D341Med (cell line): ENCODE measurements around the gene TRRAP.

Source experiments
- DNase-seq: peaks from one replicate; pipeline ENCODE4 v3.0.0; 2012; ENCODE audit warnings: low spot score

The TRRAP gene

DNA sequence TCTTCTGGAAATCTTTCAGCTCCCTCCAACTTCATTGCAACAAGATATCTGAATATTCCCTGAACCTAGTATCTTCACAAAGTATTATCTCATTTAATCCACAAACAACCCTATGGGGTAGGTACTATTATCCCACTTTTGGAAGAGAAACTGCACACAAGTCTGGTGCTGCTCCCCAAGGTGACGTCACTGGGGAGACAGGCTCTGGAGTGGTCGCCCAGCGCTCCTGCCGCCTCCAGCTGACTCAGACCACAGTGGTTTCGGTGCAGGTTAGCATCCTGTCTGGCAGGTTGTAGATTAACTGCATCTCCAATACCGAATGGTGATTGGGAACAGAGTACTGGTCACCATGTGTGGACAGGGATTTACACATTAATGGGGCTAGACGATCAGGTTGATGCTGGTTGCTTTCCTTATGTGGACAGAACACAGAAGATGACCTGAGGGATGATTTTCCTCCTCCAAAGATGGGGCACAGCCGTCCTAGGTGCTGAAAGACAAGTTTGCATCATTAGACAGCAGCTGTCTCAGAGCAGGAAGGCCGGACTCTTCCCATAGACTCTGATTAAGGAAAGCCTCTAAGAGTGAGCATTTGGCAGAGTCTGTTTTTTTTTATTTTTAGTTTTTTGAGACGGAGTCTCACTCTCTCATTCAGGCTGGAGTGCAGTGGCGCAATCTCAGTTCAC, 128.6 kb downstream of the TRRAP start:
- no peak for DNase-seq

DNA sequence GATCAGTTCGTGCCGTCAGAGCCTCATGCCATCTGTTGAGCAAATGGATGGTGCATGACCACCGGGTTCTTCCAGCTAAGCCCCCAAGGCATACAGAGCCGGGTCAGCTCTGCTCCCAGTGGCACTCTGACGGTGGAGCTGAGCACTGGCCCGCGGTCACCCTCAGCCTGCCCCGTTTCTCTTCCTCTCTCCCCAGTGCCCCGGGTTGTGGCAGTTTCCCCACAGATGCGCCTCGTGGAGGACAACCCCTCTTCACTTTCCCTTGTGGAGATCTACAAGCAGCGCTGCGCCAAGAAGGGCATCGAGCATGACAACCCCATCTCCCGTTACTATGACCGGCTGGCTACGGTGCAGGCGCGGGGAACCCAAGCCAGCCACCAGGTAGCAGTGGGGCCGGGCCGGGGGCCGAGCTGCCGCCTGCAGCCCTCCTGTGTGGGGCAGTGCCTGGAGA, 129.9 kb downstream of the TRRAP start:
- no peak for DNase-seq

DNA sequence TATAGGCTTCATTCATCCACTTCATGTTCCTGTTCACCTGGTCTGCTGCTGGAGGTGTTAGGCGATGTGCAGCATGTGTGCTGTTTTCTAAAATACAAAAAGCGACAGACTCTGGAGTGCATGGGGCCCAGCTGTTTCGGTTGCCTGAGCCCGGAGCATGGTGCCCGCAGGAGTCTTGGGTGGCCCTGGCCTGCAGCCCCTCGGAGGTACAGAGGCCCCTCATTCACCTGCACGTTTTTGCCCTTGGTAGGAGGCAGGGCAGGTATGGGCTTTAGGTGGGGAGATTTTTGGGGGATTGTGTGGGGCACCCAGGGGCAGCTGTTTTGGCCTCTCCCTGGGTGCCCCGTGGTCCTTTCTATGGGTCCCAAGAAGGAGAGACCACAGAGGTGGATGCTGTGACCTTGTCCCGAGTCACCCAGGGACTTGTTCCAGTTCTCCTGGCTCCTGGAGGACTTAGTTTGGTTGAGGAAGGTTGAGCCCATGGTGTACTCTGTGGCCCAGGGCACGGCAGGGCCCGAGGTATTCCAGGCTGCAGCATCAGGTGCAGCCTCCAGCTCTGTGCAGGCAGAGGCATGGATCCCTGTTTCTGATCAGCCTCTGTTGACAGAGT, 130.7 kb downstream of the TRRAP start:
- DNase-seq: no peak

DNA sequence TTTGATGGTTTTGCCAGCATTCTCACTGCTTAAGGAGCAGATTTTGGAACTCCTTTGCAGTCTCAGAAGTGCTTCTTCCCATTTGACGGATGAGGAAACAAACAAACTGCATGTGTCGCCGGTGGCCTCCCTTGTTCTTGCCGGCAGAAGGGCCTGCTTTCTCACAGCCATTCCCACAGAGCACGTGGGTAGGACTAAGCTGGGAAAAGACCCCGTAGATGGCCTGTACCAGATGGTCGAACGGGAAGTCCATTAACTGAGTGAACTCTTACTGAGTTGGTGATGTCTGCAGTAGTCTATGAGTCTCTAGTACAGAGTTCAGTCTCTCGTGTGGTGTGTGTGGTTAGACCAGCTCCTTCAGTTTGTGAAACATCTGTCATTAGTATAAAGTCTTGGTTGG, 131.9 kb downstream of the TRRAP start:
- no peak for DNase-seq

DNA sequence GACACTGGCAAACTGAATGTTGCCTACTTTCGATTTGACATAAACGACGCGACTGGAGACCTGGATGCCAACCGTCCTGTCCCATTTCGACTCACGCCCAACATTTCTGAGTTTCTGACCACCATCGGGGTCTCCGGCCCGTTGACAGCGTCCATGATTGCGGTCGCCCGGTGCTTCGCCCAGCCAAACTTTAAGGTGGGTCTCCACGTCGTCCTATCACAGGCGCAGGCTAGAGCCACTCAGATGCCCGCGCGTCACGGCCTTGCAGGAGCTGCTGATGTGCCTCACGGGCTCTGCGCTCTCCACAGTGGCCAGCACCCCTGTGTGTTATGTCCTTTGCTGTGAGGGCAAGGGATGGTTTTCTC, 133.0 kb downstream of the TRRAP start:
- no peak for DNase-seq

DNA sequence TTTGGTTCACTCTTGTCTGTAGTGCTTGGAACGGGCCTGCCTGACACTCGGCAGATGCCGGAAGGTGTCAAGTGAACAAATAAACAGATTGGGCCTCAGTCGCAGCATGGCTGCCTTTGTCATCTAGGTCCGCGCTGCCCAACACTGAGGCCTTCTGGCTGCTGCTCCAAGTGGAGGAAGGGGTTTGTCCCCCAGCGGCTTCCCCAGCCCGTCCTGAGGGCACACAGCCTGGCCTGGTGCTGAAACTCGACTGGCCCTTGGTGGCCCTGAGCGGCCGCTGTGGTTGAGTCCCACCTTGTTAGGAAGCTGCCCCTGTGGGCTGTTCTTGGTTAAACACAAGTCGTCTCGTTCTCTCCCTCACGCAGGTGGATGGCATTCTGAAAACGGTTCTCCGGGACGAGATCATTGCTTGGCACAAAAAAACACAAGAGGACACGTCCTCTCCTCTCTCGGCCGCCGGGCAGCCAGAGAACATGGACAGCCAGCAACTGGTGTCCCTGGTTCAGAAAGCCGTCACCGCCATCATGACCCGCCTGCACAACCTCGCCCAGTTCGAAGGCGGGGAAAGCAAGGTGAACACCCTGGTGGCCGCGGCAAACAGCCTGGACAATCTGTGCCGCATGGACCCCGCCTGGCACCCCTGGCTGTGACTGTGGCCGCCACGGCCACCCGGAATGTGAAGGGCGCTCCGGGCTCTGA, 133.5 kb downstream of the TRRAP start:
- DNase-seq: no peak

DNA sequence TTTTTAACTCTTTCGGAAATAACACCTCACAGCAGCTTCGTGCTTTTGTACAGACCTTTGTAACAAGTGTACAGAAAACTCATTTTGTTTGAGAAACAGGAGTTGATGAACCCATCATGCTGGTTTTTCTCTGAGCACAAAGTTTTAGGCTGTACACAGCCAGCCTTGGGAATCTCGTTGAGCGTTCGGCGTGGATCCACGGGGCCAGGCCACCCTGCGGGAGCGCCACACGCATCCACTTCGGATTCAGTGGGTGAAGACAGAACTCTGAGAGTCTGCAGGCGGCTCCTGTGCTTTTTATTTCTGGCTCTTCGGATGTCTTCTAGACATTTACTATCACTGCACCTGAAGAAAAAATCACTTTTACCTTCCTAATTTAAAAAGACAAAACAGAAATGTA, 134.4 kb downstream of the TRRAP start:
- no peak for DNase-seq

DNA sequence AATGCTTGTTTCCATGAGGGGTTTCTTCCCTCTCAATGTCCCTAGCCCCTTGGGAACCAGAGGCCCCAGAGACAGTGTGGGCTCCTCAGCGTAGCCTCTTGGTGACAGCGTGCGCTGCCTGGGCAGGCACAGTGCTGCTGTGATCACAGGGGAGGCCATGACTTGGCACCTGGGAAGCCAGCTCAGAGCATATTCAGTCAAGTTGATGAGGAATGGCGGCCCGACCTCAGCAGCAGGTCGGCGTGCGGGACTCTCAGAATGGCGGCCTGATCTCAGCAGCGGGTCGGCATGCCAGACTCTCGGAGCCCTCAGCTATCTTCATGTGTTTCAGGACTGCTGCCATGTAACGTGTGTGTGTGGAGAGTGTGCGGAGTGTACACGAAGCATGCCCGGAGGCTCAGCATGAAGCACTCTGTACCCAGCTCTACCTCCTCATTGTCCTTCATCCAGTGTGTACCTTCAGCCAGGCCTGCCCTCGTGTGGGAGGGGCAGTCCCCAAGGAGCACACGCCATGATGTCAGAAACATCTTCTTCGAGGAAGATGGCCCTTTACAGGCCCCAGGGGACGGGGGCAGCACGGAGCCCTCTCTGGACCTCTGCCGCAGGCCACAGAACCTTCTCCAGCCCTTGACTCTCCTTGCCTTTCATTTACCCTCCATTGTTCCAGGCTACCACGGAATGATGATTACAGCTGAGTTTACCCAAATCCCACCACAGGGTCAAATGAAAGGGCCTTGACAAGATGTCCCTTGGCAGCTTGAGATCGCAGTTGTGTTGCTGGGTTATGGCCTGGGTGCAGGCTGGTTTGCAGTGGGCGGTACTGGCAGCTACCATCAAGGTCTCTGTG, 135.2 kb downstream of the TRRAP start:
- DNase-seq: no peak

DNA sequence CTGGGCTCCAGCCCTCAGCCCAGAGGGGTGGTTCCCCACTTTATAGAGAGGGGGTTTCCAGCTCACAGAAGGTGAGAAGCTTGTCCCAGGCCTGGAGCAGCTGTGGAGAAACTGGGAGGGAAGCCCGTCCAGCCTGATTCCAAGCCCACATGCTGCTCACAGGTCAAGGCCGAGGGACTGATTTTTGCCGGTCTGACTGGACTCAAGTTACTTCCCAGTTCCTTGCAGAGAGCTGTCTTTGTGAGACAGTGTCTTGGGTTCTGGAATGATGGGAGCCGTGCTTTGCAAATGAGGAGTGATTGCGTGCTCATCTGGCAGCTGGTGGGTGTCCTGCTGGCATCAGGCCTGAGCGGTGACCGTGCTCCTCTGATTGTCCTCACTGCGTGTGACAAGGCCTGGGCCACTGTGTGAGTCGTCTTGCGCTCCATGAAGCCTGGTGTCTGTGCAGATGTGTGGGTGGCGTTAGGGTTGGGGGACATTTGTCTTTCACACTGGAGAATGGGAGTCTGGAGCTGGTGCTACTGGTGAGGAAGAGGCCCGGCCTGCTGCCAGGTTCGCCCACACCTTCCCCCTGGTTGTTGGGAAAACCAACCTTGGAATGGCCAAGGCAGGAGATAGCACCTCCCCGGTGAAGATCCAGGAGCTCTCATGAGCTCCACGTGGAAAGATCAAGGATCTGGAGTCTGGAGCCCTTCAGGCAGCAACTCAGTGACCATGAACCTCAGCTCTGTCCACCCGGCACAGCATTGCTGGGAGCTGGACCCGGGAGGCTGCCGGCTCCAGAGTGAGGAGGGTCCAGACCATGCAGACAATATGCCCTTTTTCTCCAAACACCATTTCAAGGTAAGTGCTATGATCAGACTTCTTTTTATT, 136.0 kb downstream of the TRRAP start:
- no peak for DNase-seq

DNA sequence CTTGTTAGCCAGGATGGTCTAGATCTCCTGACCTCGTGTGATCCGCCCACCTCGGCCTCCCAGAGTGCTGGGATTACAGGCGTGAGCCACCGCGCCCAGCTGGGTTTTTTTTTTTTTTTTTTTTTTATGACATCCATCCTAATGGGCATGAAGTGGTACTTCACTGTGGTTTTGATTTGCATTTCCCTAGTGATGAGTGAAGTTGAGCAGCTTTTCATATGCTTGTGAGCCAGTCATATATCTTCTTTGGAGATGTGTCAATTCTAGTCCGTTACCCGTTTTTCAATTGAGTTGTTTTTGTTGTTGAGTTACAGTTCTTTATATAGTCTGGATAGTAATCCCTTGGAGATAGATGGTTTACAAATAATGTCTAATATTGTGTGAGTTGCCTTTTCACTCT, 137.9 kb downstream of the TRRAP start:
- DNase-seq: no peak

DNA sequence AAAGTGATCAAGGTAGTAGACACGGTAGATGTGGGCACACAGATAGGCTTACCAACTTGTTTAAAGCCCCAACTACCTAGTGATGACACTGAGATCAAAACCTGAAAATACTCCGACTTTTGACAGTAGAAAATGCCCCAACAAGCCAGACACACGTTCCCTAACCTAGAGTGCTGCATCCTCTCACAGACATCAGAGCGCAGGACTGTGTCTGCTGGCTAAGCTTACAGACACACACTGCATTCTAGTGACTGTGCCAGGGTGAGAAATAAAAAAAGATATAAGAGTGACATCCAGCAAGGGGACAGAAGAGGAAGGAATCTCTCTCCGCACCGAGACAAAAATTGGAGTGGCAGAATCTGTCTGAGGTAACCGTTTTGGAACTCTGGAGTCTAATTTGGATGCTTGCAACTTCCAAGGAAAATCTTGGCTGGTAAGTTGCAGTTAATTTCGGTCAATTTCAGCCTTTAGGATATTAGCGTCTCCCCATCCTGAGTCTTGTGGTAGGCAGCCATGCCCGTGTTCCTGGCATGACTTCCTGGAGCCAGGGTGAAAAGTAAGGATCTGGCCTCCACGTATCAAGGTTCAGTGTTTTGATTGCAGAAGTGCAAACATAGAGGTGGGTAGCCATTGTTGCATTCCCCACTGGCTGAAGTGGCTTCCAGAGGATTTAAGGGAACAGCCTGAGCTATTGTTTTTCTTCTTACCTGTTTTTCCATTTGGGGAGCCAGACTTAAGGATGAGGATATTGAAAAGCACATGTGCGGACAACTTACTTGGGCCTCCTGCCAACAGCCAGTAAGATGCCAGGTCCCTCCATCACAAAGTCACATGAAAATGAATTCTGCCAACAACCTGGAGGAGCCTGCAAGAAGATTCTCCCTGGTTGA, 141.4 kb downstream of the TRRAP start:
- no peak for DNase-seq

DNA sequence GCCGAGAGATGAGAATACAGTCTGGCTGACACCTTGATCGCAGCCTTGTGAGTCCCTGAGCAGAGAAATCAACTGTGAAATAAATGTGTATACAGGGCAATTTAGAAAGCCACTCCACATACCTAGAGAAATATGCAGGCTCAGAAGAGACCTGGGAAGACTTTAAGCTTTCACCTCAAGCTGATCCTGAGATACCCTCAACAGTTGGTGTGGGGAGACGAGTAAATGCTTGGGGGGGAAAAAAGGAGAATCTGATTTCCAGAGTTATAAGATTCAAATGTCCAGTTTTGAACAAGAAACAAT, 142.0 kb downstream of the TRRAP start:
- no peak for DNase-seq

DNA sequence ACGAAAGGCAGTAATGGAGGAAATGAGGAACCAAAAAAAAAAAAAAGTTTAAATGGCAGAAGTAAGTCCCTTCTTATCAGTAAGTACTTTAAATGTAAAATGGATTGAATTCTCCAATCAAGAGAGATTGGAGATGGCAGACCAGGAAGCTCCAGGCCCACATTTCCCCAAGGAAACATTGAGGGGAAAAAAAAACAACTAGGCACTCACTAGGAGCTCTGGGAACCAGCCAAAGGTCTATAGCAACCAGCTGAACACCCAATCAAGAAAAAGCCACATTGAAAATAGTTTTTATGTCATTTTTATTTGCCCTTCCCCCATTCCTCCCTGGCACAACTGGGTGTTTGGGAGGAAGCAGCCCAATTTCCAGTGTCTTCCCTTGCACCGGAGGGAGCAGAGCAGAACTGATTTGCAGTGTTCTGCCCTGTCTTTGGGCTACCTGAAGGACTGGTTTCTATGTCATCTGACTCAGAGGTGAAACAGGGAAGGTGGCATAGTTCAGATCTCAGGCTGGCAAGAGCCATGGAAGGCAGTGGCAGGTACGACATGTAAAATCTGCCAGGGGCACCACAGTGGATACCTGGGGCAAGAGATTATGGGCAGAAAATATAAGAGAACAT, 143.7 kb downstream of the TRRAP start:
- no peak for DNase-seq

DNA sequence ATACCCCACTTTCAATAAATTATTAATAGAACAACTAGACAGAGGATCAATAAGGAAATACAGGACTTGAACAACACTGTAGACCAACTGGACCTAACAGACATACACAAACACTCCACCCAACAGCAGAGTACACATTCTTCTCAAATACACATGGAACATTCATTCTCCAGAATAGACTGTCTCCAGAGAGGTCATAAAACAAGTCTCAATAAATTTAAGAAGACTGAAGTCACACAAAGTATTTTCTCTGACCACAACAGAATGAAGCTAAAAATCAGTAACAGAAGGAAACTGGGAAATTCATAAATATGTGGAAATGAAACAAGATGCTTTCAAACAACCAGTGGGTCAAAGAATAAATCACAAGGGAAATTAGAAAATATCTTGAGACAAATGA, 145.7 kb downstream of the TRRAP start:
- DNase-seq: no peak

DNA sequence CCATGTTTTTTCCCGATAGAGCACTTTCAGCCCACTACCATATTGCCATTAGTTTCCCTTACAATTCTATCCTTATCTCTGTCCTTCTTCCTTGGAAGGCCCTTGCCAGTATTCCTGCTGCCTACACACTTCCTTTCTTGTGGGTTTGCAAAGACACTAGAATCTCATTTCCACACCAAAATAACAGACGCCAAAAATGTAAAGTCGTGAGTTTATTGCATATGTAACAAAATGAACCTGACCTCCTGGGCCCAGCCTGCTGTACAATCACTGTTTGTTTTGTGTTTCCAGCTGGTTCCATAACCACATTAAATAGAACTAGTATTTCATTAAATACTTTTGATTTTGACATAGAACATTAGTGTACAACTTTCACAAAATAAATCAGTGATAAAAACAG, 148.9 kb downstream of the TRRAP start:
- no peak for DNase-seq

DNA sequence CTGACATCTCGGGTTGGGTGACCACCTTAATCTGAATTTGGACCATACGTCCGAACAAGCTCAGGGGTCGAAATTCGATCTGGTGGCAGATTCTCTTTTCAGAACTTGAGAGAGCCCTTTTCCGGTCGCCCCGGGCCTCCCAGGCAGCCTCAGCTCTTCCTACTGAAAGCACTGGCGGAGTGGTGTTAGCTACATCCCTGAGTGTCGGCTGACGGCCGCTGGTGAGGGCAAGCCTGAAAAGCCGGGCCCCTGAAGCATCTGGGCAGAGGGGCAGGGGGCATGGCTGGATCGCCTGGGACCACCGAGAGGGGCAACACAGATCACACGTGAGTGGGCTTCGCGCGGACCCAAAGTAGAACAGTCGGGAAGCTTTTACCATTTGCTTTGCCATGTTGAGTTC, 149.5 kb downstream of the TRRAP start:
- no peak for DNase-seq

DNA sequence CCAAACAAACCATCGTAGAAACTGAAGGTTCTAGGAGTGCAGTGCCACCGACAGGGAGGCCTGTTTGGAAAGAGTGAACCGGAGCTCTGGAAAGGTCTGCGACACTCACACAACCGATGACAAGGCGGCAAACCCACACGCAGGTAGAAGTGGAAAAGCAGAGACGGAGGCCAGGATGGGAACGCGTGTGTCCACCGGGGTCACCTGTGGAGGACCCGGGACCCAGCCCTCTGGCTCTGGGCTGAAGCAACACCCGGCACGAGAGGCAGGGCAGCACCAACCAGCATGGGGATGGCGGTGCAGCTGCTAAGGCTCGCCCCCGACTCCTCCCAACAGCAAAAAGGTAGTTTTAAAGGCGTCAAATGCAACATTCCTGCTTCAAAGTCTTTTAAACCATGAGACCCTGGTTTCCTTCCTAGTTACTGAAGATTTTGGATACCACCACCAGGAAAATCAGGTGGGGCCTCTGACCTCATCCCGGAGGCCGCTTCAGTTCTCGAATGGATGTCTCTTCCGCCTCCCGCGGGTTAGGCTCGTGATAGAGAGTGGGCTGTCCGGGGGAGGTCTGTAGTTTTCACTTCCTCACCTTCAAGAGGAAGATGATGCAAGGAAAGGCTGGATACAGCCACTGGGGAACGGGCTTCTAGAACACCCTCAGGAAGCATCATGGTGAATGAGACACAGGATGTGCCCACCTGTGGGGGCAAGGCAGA, 150.1 kb downstream of the TRRAP start:
- no peak for DNase-seq

DNA sequence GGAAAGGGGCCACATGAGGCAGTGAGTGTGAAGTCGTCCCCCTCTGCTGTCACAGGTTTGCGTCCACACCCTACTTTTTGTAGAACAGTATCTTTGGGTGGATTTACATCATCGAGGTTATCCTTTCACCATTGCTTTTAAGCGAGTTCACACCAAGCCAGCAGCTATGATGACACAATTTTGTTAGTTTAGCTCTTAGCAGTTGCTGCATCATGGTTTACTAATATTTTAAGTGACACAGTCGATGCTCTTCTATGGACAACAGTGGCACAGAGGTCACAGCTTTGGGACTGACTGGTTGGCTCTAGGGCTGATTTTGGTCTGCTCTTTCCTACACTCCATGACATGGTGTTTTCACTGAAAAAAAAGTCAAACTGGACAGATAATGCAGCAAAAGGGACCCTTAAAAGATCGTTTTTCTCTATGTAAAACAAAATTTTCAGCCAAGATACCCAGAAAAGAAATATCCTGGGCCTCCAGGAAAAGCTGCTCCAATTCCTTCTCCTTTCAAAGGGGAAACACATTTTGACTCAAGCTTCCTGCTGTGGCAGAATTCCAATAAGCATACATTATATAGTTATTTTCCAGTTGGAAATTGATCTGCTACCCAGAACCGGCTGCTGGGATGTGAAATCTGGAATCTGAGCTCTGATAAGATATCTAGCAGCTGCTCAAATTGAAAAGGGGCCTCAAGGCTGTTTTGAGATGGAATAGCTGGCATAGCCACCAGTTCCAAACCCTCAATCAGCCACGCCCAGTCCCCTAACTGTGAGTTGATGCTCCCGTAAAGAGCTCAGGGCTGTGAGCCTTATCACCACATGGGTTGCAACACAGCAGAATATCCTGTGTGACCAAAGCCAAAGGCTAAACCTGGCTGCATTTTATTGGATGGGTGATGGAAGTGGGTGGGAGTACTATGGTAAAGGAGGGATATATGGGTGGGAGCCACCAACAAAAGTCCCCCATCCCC, 151.4 kb downstream of the TRRAP start:
- DNase-seq: no peak

DNA sequence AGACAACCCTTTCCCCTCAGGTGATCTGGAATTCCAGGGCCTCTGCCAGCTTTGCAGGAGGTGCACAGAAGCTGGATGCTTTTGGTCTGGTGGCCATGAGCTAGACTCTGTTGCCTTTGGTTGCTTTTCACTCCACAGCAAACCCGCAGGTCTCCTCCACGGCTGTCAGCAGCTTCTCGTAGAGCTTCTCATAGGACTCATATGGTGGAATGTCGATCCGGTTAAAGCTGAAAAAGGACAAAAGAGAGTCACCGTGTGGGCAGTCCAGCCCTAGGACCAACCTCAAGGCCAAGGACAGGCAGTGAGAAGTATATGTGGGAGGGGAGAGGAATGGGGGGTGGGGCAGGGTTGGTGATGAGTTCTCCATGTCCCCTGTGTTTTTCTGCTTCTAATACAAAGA, 152.1 kb downstream of the TRRAP start:
- no peak for DNase-seq
